ENCODE data around the gene SLC22A16. TPM values are rescaled to one million over a fixed set of nuclear protein-coding genes. Genes with fewer than 3 reads are reported as not detected.

Gene SLC22A16
- total and polyA plus RNA-seq, 10 of the 15 experiments (the other 5 are each of a cell fraction or from before 2014, with no cell fraction given), result not detected

DNA sequence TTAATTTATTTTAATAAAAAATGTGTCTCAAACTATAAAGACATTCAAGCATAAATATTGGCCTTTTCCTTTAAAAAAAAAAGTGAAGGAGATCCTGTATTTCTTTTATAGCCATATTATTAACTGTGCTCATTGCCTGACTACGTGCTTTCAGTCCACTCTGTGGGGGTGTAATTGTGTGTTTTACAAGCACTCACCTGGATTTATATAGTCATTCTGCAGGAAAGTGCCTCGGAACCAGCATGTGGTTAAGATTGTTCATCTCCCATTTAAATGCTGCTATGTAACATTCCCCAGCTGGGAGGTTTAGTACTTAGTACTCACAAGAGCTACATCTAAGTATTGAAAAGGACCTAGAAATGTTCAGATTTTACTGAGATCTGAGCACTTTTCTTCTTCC lies 47.9 kb upstream of the SLC22A16 start (continued):
- TF ChIP-seq, protein P1, sequence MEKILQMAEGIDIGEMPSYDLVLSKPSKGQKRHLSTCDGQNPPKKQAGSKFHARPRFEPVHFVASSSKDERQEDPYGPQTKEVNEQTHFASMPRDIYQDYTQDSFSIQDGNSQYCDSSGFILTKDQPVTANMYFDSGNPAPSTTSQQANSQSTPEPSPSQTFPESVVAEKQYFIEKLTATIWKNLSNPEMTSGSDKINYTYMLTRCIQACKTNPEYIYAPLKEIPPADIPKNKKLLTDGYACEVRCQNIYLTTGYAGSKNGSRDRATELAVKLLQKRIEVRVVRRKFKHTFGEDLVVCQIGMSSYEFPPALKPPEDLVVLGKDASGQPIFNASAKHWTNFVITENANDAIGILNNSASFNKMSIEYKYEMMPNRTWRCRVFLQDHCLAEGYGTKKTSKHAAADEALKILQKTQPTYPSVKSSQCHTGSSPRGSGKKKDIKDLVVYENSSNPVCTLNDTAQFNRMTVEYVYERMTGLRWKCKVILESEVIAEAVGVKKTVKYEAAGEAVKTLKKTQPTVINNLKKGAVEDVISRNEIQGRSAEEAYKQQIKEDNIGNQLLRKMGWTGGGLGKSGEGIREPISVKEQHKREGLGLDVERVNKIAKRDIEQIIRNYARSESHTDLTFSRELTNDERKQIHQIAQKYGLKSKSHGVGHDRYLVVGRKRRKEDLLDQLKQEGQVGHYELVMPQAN (conservative IDR thresholded peaks at IDR 0.05), result no peak
- TF ChIP-seq, protein P2, sequence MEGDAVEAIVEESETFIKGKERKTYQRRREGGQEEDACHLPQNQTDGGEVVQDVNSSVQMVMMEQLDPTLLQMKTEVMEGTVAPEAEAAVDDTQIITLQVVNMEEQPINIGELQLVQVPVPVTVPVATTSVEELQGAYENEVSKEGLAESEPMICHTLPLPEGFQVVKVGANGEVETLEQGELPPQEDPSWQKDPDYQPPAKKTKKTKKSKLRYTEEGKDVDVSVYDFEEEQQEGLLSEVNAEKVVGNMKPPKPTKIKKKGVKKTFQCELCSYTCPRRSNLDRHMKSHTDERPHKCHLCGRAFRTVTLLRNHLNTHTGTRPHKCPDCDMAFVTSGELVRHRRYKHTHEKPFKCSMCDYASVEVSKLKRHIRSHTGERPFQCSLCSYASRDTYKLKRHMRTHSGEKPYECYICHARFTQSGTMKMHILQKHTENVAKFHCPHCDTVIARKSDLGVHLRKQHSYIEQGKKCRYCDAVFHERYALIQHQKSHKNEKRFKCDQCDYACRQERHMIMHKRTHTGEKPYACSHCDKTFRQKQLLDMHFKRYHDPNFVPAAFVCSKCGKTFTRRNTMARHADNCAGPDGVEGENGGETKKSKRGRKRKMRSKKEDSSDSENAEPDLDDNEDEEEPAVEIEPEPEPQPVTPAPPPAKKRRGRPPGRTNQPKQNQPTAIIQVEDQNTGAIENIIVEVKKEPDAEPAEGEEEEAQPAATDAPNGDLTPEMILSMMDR (IDR thresholded peaks at IDR 0.05 in 2 of 3, conservative IDR thresholded peaks at IDR 0.05 in 1 of 3; ENCODE audit: control insufficient read depth in 2 of 3, extremely low read depth in 1 of 3, insufficient read depth in 1 of 3, low read depth in 3 of 3, low read length in 3 of 3), result no peak
- no peak for TF ChIP-seq HCFC1 (IDR thresholded peaks at IDR 0.05; ENCODE audit: low read length)
- TF ChIP-seq SMAD1 (IDR thresholded peaks at IDR 0.05; ENCODE audit: low read depth, partially characterized antibody), result no peak
- TF ChIP-seq SMC3 (IDR thresholded peaks at IDR 0.05; ENCODE audit: borderline replicate concordance, low read length), result no peak
- no peak for TF ChIP-seq BACH1 (IDR thresholded peaks at IDR 0.05; ENCODE audit: borderline replicate concordance)

DNA sequence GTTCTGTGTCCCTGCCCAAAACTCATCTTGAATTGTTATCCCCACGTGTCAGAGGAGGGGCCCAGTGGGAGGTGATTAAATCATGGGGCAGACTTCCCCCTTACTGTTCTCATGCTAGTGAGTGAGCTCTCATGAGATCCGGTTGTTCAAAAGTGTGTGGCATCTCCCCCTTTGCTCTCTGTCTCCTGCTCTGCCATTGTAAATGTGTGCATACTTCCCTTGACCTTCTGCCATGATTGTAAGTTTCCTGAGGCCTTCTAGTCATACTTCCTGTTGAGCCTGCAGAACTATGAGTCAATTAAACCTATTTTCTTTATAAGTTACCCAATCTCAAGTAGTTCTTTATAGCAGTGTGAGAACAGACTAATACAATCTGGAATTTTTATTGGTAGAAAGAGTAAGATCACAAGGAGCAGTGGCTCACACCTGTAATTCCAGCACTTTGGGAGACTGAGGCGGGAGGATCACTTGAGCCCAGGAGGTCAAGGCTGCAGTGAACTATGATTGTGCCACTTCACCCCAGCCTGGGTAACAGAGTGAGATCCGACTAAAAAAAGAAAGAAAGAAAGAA lies 47.1 kb upstream of the SLC22A16 start:
- no peak overlapping the region for H3K4me2 ChIP-seq (ENCODE audit: control insufficient read depth, insufficient read depth)
- BruUV-seq (replicated peaks), result no TSS peak
- no peak overlapping the region for H3K4me3 ChIP-seq
- ATAC-seq (no peak), FAIRE-seq (no peak), DNase-seq (ENCODE audit: low read depth, low spot score) (no peak)
- peaks cover 0 to 1% of the 10 kb centered on the region in 2 experiments; a peak in 2 of 4 replicates for H3K27me3 ChIP-seq (replicated peaks in 1 of 2; ENCODE audit: control insufficient read depth in 2 of 2, insufficient read depth in 2 of 2, low read length in 1 of 2)
- POLR2A ChIA-PET, result no interaction called here
- H3K9ac ChIP-seq (ENCODE audit: control insufficient read depth, insufficient read depth, low read length), result no peak overlapping the region
- in situ Hi-C loops (cut with MboI) (no loop called here), intact Hi-C loops (cut with micrococcal nuclease; ENCODE audit: unreplicated experiment) (no loop called here)
- TF ChIP-seq NR2F1 (conservative IDR thresholded peaks at IDR 0.05) (no peak), SIN3A (IDR thresholded peaks at IDR 0.05; ENCODE audit: low read depth, low read length) (no peak)
- CTCF ChIA-PET, result no interaction called here
- RAD21 ChIA-PET (ENCODE audit: unreplicated experiment), result no interaction called here
- 23% methylated on average over 4 of the region's 4 CpGs for WGBS (ENCODE audit: insufficient coverage, insufficient replicate concordance, low lambda C conversion rate, missing lambda C conversion rate)
- no peaks in the 10 kb centered on the region for H4K20me1 ChIP-seq (ENCODE audit: control insufficient read depth, insufficient read depth)
- H3K4me1 ChIP-seq (ENCODE audit: control insufficient read depth, insufficient read depth, low read length), result no peaks in the 10 kb centered on the region
- no peaks in the 10 kb centered on the region for H3K79me2 ChIP-seq (ENCODE audit: control insufficient read depth, insufficient read depth, low read length)
- SMC1A ChIA-PET (ENCODE audit: uncharacterized antibody, unreplicated experiment), result no interaction called here
- H3K27ac ChIP-seq (ENCODE audit: control insufficient read depth, insufficient read depth), result no peak overlapping the region
- H3K36me3 ChIP-seq (ENCODE audit: control insufficient read depth in 2 of 2, insufficient read depth in 2 of 2, low read length in 1 of 2), result no peaks in the 10 kb centered on the region
- H2AFZ ChIP-seq (ENCODE audit: control insufficient read depth, low read depth, low read length), result no peak overlapping the region
- no peaks in the 10 kb centered on the region for H3K9me3 ChIP-seq (replicated peaks; ENCODE audit: control insufficient read depth, insufficient read depth, low read length)

All from GM12878 (cell line).